Activated CD8-positive, alpha-beta memory T cell treated with anti-CD3 and anti-CD28 coated beads for 24 hours (primary cell): ENCODE results near the gene RFWD3.
"Not testable (repeated sequence)": the region's sequence is repeated elsewhere in the genome, so short reads cannot be mapped to it uniquely, and the experiment has no call there.

Experiments used
- DNase-seq: peaks from one replicate; pipeline ENCODE4 v3.0.0-alpha.2; 2020

RFWD3 gene

GRCh38 chr16:74666425-74667254, at the start of gene RFWD3:
RFWD3 (minus strand) TSS chr16:74666877; CDS start chr16:74661449, 5,428 bp downstream.
- DNase-seq, result peak; percentile 95

- DNase-seq, result no peak
Observed at GRCh38 chr16:74716355-74716754, 49.7 kb upstream of the RFWD3 start.

GRCh38 chr16:74713876-74714275, 47.2 kb upstream of the RFWD3 start:
- no peak for DNase-seq

GRCh38 chr16:74713325-74713724, 46.6 kb upstream of the RFWD3 start:
- no peak for DNase-seq

GRCh38 chr16:74711938-74712337, 45.3 kb upstream of the RFWD3 start:
- no peak for DNase-seq

- DNase-seq, result no peak
Observed at GRCh38 chr16:74710401-74710800, 43.7 kb upstream of the RFWD3 start.

- DNase-seq, result peak; percentile 92
Observed at GRCh38 chr16:74709441-74709877, 42.8 kb upstream of the RFWD3 start.

- peak; percentile 85 for DNase-seq
Observed at GRCh38 chr16:74700438-74701225, 34.0 kb upstream of the RFWD3 start, which contains the start of gene MLKL. MLKL (minus strand) TSS chr16:74700862; CDS start chr16:74695757, 5,105 bp downstream.

GRCh38 chr16:74700116-74700437, 33.4 kb upstream of the RFWD3 start:
- DNase-seq, result no peak

GRCh38 chr16:74699666-74700065, 33.0 kb upstream of the RFWD3 start:
- no peak for DNase-seq

GRCh38 chr16:74698222-74698621, 31.5 kb upstream of the RFWD3 start:
- no peak for DNase-seq

- peak; percentile 72 for DNase-seq
Observed at GRCh38 chr16:74695450-74696422, 29.1 kb upstream of the RFWD3 start.

GRCh38 chr16:74691093-74691855, 24.6 kb upstream of the RFWD3 start:
- DNase-seq, result no peak

- DNase-seq, result no peak
Observed at GRCh38 chr16:74682556-74682955, 15.9 kb upstream of the RFWD3 start.

GRCh38 chr16:74680681-74681080, 14.0 kb upstream of the RFWD3 start:
- no peak for DNase-seq

- DNase-seq, result no peak
Observed at GRCh38 chr16:74679983-74680382, 13.3 kb upstream of the RFWD3 start.

- DNase-seq, result no peak
Observed at GRCh38 chr16:74677868-74678267, 11.2 kb upstream of the RFWD3 start.

GRCh38 chr16:74673876-74674275, 7.2 kb upstream of the RFWD3 start:
- no peak for DNase-seq

GRCh38 chr16:74668877-74669276, 2.2 kb upstream of the RFWD3 start:
- DNase-seq, result not testable (repeated sequence)

GRCh38 chr16:74667255-74667700, 601 bp upstream of the RFWD3 start:
- peak; percentile 70 for DNase-seq

- no peak for DNase-seq
Observed at GRCh38 chr16:74666010-74666421, 661 bp downstream of the RFWD3 start.

- no peak for DNase-seq
Observed at GRCh38 chr16:74661064-74661463, 5.6 kb downstream of the RFWD3 start.
